H1 (cell line): Measurements from ENCODE around the gene ZNF501. TPM values are rescaled to one million over a fixed set of nuclear protein-coding genes. Genes with fewer than 3 reads are reported as not detected.

Experiments
- CTCF ChIA-PET: fragments of 300-600 bp; sonication (Branson Sonifier 250); formaldehyde crosslinking; loops from one replicate; lab custom pipeline; 2021; ENCODE audit not compliant: partially characterized antibody; lab: Charles Lee
- POLR2A ChIA-PET: fragments of 300-600 bp; sonication (Branson Sonifier 250); formaldehyde crosslinking; loops from one replicate; lab custom pipeline; 2021; ENCODE audit warnings: inconsistent platforms; ENCODE audit not compliant: partially characterized antibody; lab: Charles Lee
- DNase-seq, 2 experiments: peaks; one replicate each; pipeline versions ENCODE4 v3.0.0 to v3.0.0-alpha.2; 2010 to 2022; ENCODE audit warnings: low spot score in 2 of 2, low read depth in 1 of 2, mixed read lengths in 1 of 2
- FAIRE-seq: peaks from 2 replicates; lab custom pipeline; 2011; peaks lifted over from hg19 to GRCh38; lab: Jason Lieb, UNC
- H2AFZ ChIP-seq: 2 replicates; pipeline ENCODE4 v1.8.1; 2012; ENCODE audit warnings: low read length, inconsistent platforms
- H2AK5ac ChIP-seq: 2 replicates; pipeline ENCODE4 v1.6.1; 2013; ENCODE audit warnings: low read depth, low read length
- H2BK120ac ChIP-seq: replicated peaks from 2 replicates; pipeline ENCODE3; 2013; ENCODE audit warnings: low read depth, low read length, inconsistent platforms
- H2BK12ac ChIP-seq: 2 replicates; pipeline ENCODE4 v1.6.1; 2013; ENCODE audit warnings: low read depth, low read length
- H2BK15ac ChIP-seq: 2 replicates; pipeline ENCODE4 v1.6.1; 2013; ENCODE audit warnings: low read length
- H2BK20ac ChIP-seq: 2 replicates; pipeline ENCODE4 v1.6.1; 2013; ENCODE audit warnings: low read length
- H2BK5ac ChIP-seq: 2 replicates; pipeline ENCODE4 v1.6.1; 2013; ENCODE audit warnings: low read depth, low read length
- H3K14ac ChIP-seq: 2 replicates; pipeline ENCODE4 v1.6.1; 2013; ENCODE audit warnings: inconsistent platforms; ENCODE audit not compliant: insufficient read length
- H3K18ac ChIP-seq: 2 replicates; pipeline ENCODE4 v1.6.1; 2013; ENCODE audit warnings: low read length; ENCODE audit errors: extremely low read depth
- H3K23ac ChIP-seq: 2 replicates; pipeline ENCODE4 v1.6.1; 2013; ENCODE audit warnings: inconsistent platforms; ENCODE audit not compliant: insufficient read length
- H3K23me2 ChIP-seq: 2 replicates; pipeline ENCODE4 v1.6.1; 2013; ENCODE audit warnings: low read depth, low read length
- H3K27ac ChIP-seq: 2 replicates; pipeline ENCODE4 v1.6.1; 2011; ENCODE audit warnings: low read depth, low read length, inconsistent platforms
- H3K27me3 ChIP-seq, 4 experiments: replicated peaks in 1 of 4; 1 replicate in 1 of 4; 2 replicates in 3 of 4; pipeline versions ENCODE4 v1.6.1 to v1.8.1; 2011 to 2013; ENCODE audit warnings: low read length in 3 of 4, mild to moderate bottlenecking in 3 of 4, inconsistent platforms in 2 of 4, mixed read lengths in 2 of 4, moderate library complexity in 1 of 4; ENCODE audit not compliant: control insufficient read depth in 3 of 4, insufficient read depth in 3 of 4; ENCODE audit errors: extremely low read depth in 1 of 4
- H3K36me3 ChIP-seq, 4 experiments: 2 replicates each; pipeline versions ENCODE4 v1.6.1 to v1.8.1; 2011 to 2013; ENCODE audit warnings: mild to moderate bottlenecking in 4 of 4, low read length in 3 of 4, moderate library complexity in 2 of 4, control low read depth in 1 of 4, inconsistent platforms in 1 of 4; ENCODE audit not compliant: insufficient read depth in 4 of 4, control insufficient read depth in 2 of 4
- H3K4ac ChIP-seq: replicated peaks from 2 replicates; pipeline ENCODE3; 2013; ENCODE audit warnings: low read length, low read depth, mixed read lengths, inconsistent platforms; ENCODE audit not compliant: insufficient read length
- H3K4me1 ChIP-seq, 4 experiments: replicated peaks in 1 of 4; 1 replicate in 1 of 4; 2 replicates in 3 of 4; pipeline versions ENCODE4 v1.6.1 to v1.8.1; 2011 to 2013; ENCODE audit warnings: low read length in 3 of 4, inconsistent platforms in 2 of 4, mixed read lengths in 1 of 4; ENCODE audit not compliant: insufficient read depth in 4 of 4, control insufficient read depth in 3 of 4
- H3K4me2 ChIP-seq, 2 experiments: 2 replicates each; pipeline versions ENCODE4 v1.6.1 to v1.8.1; 2011 to 2013; ENCODE audit warnings: low read depth in 2 of 2, low read length in 2 of 2, control low read depth in 1 of 2, inconsistent platforms in 1 of 2, mild to moderate bottlenecking in 1 of 2; ENCODE audit not compliant: insufficient read depth in 1 of 2
- H3K4me3 ChIP-seq, 4 experiments: fragments of 200-600, 300-600 bp in 1 of 4; sonication (generic), shearing (Covaris generic), sonication (Bioruptor Twin) in 1 of 4; 2 replicates each; pipeline versions ENCODE4 v1.5.1 to v1.8.1; 2011 to 2016; ENCODE audit warnings: low read length in 4 of 4, low read depth in 3 of 4, control low read depth in 2 of 4, inconsistent platforms in 2 of 4, mild to moderate bottlenecking in 2 of 4, mixed read lengths in 1 of 4, moderate library complexity in 1 of 4; ENCODE audit not compliant: insufficient read depth in 2 of 4; ENCODE audit errors: extremely low read depth in 1 of 4
- H3K56ac ChIP-seq: replicated peaks from 2 replicates; pipeline ENCODE3; 2013; ENCODE audit warnings: low read depth, mild to moderate bottlenecking, mixed read lengths, low read length, inconsistent platforms; ENCODE audit not compliant: insufficient read length
- H3K79me1 ChIP-seq: 2 replicates; pipeline ENCODE4 v1.6.1; 2013; ENCODE audit warnings: low read depth, low read length, control low read depth
- H3K79me2 ChIP-seq, 2 experiments: 2 replicates each; pipeline versions ENCODE4 v1.6.1 to v1.8.1; 2012 to 2013; ENCODE audit warnings: low read length in 2 of 2, mild to moderate bottlenecking in 2 of 2, inconsistent platforms in 1 of 2; ENCODE audit not compliant: insufficient read depth in 2 of 2, control insufficient read depth in 1 of 2
- H3K9ac ChIP-seq, 4 experiments: replicated peaks in 1 of 4; 1 replicate in 1 of 4; 2 replicates in 3 of 4; pipeline versions ENCODE4 v1.6.1 to v1.8.1; 2011 to 2013; ENCODE audit warnings: low read depth in 3 of 4, low read length in 3 of 4, control low read depth in 2 of 4, mild to moderate bottlenecking in 2 of 4, moderate library complexity in 2 of 4, inconsistent platforms in 1 of 4; ENCODE audit errors: extremely low read depth in 1 of 4
- H3K9me3 ChIP-seq, 2 experiments: 2 replicates each; pipeline versions ENCODE4 v1.6.1 to v1.8.1; 2012 to 2013; ENCODE audit warnings: mild to moderate bottlenecking in 2 of 2, moderate library complexity in 2 of 2, control low read depth in 1 of 2, inconsistent platforms in 1 of 2, low read depth in 1 of 2, low read length in 1 of 2, mixed read lengths in 1 of 2; ENCODE audit not compliant: insufficient read depth in 2 of 2
- H4K20me1 ChIP-seq, 2 experiments: replicated peaks in 1 of 2; 2 replicates each; pipeline versions ENCODE3 to v1.8.1; 2011 to 2013; ENCODE audit warnings: inconsistent platforms in 2 of 2, low read length in 2 of 2, mild to moderate bottlenecking in 1 of 2; ENCODE audit not compliant: insufficient read depth in 2 of 2, control insufficient read depth in 1 of 2
- H4K5ac ChIP-seq: 2 replicates; pipeline ENCODE4 v1.6.1; 2013; ENCODE audit warnings: low read length, low read depth, mixed read lengths, inconsistent platforms; ENCODE audit not compliant: insufficient read length
- H4K8ac ChIP-seq: 2 replicates; pipeline ENCODE4 v1.8.0; 2013; ENCODE audit warnings: mild to moderate bottlenecking, moderate library complexity, low read length, inconsistent platforms; ENCODE audit not compliant: insufficient read depth; ENCODE audit errors: extremely low read depth
- H4K91ac ChIP-seq: replicated peaks from 2 replicates; pipeline ENCODE3; 2013; ENCODE audit warnings: low read length, mixed read lengths, inconsistent platforms; ENCODE audit not compliant: insufficient read length
- BRCA1 ChIP-seq: IDR thresholded peaks from 2 replicates; pipeline ENCODE4 v1.6.1; 2012; ENCODE audit warnings: low read depth, low read length, improper control_type of control experiment
- CBX8 ChIP-seq: fragments of 300-800, 300-1000 bp; sonication (generic); IDR thresholded peaks from 2 replicates; pipeline ENCODE4 v1.7.1; 2016; ENCODE audit warnings: low read depth, low read length, borderline replicate concordance
- HDAC2 ChIP-seq, 2 experiments: fragments of 300-600 bp in 1 of 2; sonication (generic) in 1 of 2; IDR thresholded peaks; 2 replicates each; pipeline ENCODE4 v1.6.1; 2011 to 2012; ENCODE audit warnings: low read depth in 2 of 2, low read length in 2 of 2, mild to moderate bottlenecking in 2 of 2, moderate library complexity in 2 of 2, borderline replicate concordance in 1 of 2, inconsistent platforms in 1 of 2
- JUN ChIP-seq: IDR thresholded peaks from 2 replicates; pipeline ENCODE4 v1.6.1; 2011; ENCODE audit warnings: low read depth, mild to moderate bottlenecking, improper control_type of control experiment, low read length
- POLR2A ChIP-seq, 2 experiments: IDR thresholded peaks; 1 replicate in 1 of 2; 2 replicates in 1 of 2; pipeline ENCODE4 v1.6.1; 2011; ENCODE audit warnings: low read depth in 2 of 2, low read length in 2 of 2, mild to moderate bottlenecking in 2 of 2; ENCODE audit errors: control extremely low read depth in 1 of 2
- RAD21 ChIP-seq, 2 experiments: IDR thresholded peaks in 1 of 2; conservative IDR thresholded peaks in 1 of 2; 2 replicates each; pipeline ENCODE4 v1.6.1; 2011; ENCODE audit warnings: low read depth in 2 of 2, low read length in 2 of 2, improper control_type of control experiment in 1 of 2, inconsistent platforms in 1 of 2, mild to moderate bottlenecking in 1 of 2, moderate library complexity in 1 of 2
- SAP30 ChIP-seq: fragments of 300-600 bp; sonication (generic); IDR thresholded peaks from 2 replicates; pipeline ENCODE4 v1.7.1; 2012; ENCODE audit warnings: low read length, moderate library complexity, mild to moderate bottlenecking, inconsistent platforms; ENCODE audit not compliant: insufficient read depth, insufficient replicate concordance
- TBP ChIP-seq: IDR thresholded peaks from 2 replicates; pipeline ENCODE4 v1.6.1; 2011; ENCODE audit warnings: low read depth, low read length, improper control_type of control experiment
- WGBS, 2 experiments: shearing (Covaris generic) in 1 of 2; methylation state at CpG; one replicate each; pipeline versions ENCODE4 v1.1.6 to v1.1.7; 2013 to 2015; ENCODE audit warnings: low lambda C conversion rate in 2 of 2, mixed read lengths in 2 of 2, inconsistent platforms in 1 of 2, low coverage in 1 of 2, missing lambda C conversion rate in 1 of 2; ENCODE audit not compliant: insufficient replicate concordance in 2 of 2, insufficient coverage in 1 of 2, insufficient read length in 1 of 2; ENCODE audit errors: extremely low coverage in 1 of 2, missing lambda C conversion rate in 1 of 2; 5-methylcytosine and 5-hydroxymethylcytosine counted together
- polyA plus RNA-seq, 7 experiments: library from polyadenylated mRNA; depleted of rRNA in 3 of 7; stranded (reverse) in 5 of 7; unstranded in 2 of 7; fragments of >200 nt in 5 of 7; fragments of 200-250 nt in 2 of 7; gene quantifications; 1 replicate in 5 of 7; 2 replicates in 1 of 7; 4 replicates in 1 of 7; pipeline versions ENCODE4 v1.2.1 to v1.2.3, GENCODE V29; 2011 to 2013; ENCODE audit warnings: missing spikeins in 2 of 7, mixed read lengths in 2 of 7
- total RNA-seq: library from RNA; stranded (reverse); fragmentation: NEBNext Ultra II Directional; extraction: Animal tissue kit (Norgen Biotek cat#: 25700); gene quantifications from 2 replicates; pipeline ENCODE4 v1.2.1, GENCODE V29; 2021
- TF ChIP-seq, protein P1 (sequence below): IDR thresholded peaks from 2 replicates; pipeline ENCODE4 v1.6.1; 2011; ENCODE audit warnings: low read depth, mild to moderate bottlenecking, low read length; ENCODE audit not compliant: insufficient read depth
- TF ChIP-seq, protein P2 (sequence below): IDR thresholded peaks from 2 replicates; pipeline ENCODE4 v1.6.1; 2012; ENCODE audit warnings: inconsistent platforms

The ZNF501 gene
- total and polyA plus RNA-seq, 2 of the 8 experiments (the other 6 are each of a cell fraction or from before 2014, with no cell fraction given) = 1.6 to 5.3 TPM

DNA sequence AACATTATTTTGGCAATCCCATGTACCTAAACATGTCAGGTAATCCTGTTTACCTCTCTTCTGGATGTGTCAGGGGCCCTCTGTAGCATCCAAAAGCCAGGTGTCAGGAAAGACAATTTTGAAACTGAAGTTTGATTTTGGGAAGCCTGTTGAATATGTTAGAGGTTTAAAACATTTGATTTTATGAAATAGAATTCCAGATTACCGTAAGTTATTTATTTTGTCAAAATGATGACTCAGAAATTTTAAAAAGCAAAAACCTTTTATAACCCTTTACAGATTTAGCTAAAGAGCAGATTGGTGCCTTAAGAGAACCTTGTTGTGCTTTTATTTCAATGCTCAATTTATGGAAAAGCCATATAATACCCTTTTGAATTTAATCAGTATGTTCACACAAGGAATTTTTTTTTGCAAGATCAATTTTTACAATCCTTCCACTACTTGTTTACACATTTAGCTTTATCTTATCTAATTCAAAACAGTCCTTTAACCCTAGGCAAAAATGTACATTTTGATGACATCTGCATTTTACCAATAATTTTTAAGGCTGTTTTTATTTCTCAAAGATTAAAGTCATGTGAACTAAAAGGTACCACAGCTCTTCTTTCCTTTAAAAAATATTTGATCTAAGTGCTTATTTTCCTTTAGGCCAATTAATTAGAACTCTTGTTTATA, 42.1 kb downstream of the ZNF501 start:
- H3K27me3 ChIP-seq = no peaks in the 10 kb centered on the region
- no peaks in the 10 kb centered on the region for H3K4me1 ChIP-seq
- no peak overlapping the region; a peak in 1 of 8 replicates for H3K4me3 ChIP-seq
- H4K91ac ChIP-seq = no peak overlapping the region
- WGBS, 2 experiments = 81% methylated on average over 1 of the region's 1 CpG; no CpG with 5 or more reads in 1 of the 2 experiments
- no peak overlapping the region for H2BK120ac ChIP-seq
- CTCF ChIA-PET = no interaction called here
- no peaks in the 10 kb centered on the region for H3K23me2 ChIP-seq
- H2BK12ac ChIP-seq = no peak overlapping the region
- no peak overlapping the region for H3K56ac ChIP-seq
- H2AFZ ChIP-seq = no peak overlapping the region
- peaks cover 2 to 62% (median 31%) of the 10 kb centered on the region in 4 experiments; a peak in 7 of 8 replicates for H3K36me3 ChIP-seq
- no peak for FAIRE-seq
- POLR2A ChIA-PET = interaction anchor here (0.7 to 2.4 kb wide), 3 partner anchors 9 to 43 kb away, joined by 3 to 12 read pairs (median 4); partner anchors contain the start of genes KIAA1143 and KIF15
- no peak overlapping the region for H3K4me2 ChIP-seq
- no peak overlapping the region for H3K23ac ChIP-seq
- H3K27ac ChIP-seq = no peak overlapping the region
- H3K18ac ChIP-seq = no peak overlapping the region
- H3K9me3 ChIP-seq = peaks cover 43 to 54% of the 10 kb centered on the region in 2 experiments
- H4K8ac ChIP-seq = no peak overlapping the region
- no peak for TF ChIP-seq BRCA1
- TF ChIP-seq, protein P1, sequence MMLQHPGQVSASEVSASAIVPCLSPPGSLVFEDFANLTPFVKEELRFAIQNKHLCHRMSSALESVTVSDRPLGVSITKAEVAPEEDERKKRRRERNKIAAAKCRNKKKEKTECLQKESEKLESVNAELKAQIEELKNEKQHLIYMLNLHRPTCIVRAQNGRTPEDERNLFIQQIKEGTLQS = no peak
- TF ChIP-seq HDAC2 (IDR thresholded peaks at IDR 0.05; ENCODE audit: borderline replicate concordance in 1 of 2, low read depth in 2 of 2, low read length in 2 of 2) = no peak
- TF ChIP-seq TBP = no peak
- TF ChIP-seq JUN = no peak
- TF ChIP-seq, protein P2, sequence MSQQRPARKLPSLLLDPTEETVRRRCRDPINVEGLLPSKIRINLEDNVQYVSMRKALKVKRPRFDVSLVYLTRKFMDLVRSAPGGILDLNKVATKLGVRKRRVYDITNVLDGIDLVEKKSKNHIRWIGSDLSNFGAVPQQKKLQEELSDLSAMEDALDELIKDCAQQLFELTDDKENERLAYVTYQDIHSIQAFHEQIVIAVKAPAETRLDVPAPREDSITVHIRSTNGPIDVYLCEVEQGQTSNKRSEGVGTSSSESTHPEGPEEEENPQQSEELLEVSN = no peak
- no peak for TF ChIP-seq POLR2A (IDR thresholded peaks at IDR 0.05; ENCODE audit: control extremely low read depth in 1 of 2, low read depth in 2 of 2, low read length in 2 of 2)
- no peak for TF ChIP-seq SAP30
- TF ChIP-seq RAD21 (IDR thresholded peaks at IDR 0.05 in 1 of 2, conservative IDR thresholded peaks at IDR 0.05 in 1 of 2; ENCODE audit: low read depth in 2 of 2, low read length in 2 of 2) = no peak
- TF ChIP-seq CBX8 = no peak
- H3K4ac ChIP-seq = no peak overlapping the region
- DNase-seq = no peak
- H3K79me2 ChIP-seq = peaks cover 0 to 44% of the 10 kb centered on the region in 2 experiments; a peak in 2 of 4 replicates
- H3K14ac ChIP-seq = no peak overlapping the region
- no peaks in the 10 kb centered on the region; the same call in 1 of the 2 replicates for H3K79me1 ChIP-seq
- H2BK20ac ChIP-seq = no peak overlapping the region
- no peak overlapping the region for H2BK15ac ChIP-seq
- H2BK5ac ChIP-seq = no peak overlapping the region
- no peak overlapping the region for H3K9ac ChIP-seq
- H2AK5ac ChIP-seq = no peak overlapping the region
- H4K20me1 ChIP-seq = no peaks in the 10 kb centered on the region
- H4K5ac ChIP-seq = no peak overlapping the region
